AG10803 (cell line): ENCODE data around the gene TJAP1.

Source experiments
- DNase-seq: peaks from one replicate; pipeline ENCODE4 v3.0.0; 2010; ENCODE audit warnings: low read depth
- H3K4me3 ChIP-seq: 2 replicates; pipeline ENCODE4 v1.5.1; 2011; ENCODE audit warnings: mild to moderate bottlenecking, low read length, control low read depth
- TF ChIP-seq, protein P1 (sequence below): conservative IDR thresholded peaks from 2 replicates; pipeline ENCODE4 v1.5.1; 2011; ENCODE audit warnings: mild to moderate bottlenecking, low read length, control low read depth, inconsistent platforms

Gene TJAP1

DNA sequence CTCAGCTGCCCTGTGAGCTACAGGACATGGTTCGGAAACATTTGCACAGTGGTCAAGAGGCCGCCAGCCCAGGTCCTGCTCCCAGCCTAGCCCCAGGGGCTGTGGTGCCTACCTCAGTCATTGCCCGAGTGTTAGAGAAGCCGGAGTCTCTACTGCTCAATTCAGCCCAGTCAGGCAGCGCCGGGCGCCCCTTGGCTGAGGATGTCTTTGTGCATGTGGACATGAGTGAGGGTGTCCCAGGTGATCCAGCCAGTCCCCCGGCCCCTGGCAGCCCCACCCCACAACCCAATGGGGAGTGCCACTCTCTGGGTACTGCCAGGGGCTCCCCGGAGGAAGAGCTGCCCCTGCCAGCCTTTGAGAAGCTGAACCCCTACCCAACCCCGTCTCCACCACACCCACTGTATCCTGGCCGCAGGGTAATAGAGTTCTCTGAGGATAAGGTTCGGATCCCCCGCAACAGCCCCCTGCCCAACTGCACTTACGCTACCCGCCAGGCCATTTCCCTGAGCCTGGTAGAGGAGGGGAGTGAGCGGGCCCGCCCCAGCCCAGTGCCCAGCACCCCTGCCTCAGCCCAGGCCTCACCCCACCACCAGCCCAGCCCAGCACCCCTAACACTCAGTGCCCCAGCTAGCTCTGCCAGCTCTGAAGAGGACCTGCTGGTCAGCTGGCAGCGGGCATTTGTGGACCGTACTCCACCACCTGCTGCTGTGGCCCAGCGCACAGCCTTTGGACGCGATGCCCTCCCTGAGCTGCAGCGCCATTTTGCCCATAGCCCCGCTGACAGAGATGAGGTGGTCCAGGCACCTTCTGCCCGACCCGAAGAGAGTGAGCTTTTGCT is 27.6 kb downstream of the TJAP1 start:
- no peak overlapping the region for H3K4me3 ChIP-seq
- no peak for DNase-seq
- TF ChIP-seq, protein P1, sequence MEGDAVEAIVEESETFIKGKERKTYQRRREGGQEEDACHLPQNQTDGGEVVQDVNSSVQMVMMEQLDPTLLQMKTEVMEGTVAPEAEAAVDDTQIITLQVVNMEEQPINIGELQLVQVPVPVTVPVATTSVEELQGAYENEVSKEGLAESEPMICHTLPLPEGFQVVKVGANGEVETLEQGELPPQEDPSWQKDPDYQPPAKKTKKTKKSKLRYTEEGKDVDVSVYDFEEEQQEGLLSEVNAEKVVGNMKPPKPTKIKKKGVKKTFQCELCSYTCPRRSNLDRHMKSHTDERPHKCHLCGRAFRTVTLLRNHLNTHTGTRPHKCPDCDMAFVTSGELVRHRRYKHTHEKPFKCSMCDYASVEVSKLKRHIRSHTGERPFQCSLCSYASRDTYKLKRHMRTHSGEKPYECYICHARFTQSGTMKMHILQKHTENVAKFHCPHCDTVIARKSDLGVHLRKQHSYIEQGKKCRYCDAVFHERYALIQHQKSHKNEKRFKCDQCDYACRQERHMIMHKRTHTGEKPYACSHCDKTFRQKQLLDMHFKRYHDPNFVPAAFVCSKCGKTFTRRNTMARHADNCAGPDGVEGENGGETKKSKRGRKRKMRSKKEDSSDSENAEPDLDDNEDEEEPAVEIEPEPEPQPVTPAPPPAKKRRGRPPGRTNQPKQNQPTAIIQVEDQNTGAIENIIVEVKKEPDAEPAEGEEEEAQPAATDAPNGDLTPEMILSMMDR: no peak

DNA sequence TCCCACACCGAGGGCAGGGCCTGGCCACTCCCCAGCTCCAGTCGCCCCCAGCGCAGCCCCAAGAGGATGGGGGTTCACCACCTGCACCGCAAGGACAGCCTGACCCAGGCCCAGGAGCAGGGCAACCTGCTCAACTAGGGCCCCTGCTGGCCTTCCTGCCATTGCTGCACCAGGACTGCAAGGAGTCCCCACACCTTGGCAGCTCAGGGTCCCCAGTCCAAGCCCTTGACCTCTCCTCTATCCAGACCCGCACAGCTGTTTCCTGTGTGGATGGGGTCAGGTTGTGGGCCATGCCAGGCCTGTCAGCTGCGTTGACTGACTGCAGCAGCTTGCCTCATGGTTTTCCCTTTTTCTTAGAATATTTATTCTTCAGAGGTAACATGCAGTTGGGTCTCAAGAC is 28.3 kb downstream of the TJAP1 start:
- no peak for DNase-seq
- no peak overlapping the region for H3K4me3 ChIP-seq
- TF ChIP-seq, protein P1: no peak

DNA sequence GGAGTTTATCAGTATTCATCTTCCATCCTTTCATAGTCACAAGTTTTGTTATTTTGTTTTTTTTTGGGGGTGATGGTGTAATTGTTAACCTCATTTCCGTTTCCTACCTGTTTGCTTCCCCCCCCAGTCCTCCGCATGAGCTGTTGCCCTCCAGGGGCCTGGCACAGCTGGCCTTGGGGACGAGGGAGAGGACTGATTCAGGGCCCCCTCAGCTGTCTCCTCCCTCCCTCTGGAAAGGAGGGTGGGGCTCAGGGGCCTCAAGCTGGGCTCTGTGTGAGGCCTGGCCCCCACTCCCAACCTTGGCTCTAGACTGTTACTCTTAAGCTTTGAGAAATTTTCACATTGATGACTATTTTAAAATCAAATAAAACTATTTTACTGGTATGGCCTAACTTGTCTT is 28.8 kb downstream of the TJAP1 start:
- H3K4me3 ChIP-seq: no peak overlapping the region
- DNase-seq: no peak
- TF ChIP-seq, protein P1: no peak

DNA sequence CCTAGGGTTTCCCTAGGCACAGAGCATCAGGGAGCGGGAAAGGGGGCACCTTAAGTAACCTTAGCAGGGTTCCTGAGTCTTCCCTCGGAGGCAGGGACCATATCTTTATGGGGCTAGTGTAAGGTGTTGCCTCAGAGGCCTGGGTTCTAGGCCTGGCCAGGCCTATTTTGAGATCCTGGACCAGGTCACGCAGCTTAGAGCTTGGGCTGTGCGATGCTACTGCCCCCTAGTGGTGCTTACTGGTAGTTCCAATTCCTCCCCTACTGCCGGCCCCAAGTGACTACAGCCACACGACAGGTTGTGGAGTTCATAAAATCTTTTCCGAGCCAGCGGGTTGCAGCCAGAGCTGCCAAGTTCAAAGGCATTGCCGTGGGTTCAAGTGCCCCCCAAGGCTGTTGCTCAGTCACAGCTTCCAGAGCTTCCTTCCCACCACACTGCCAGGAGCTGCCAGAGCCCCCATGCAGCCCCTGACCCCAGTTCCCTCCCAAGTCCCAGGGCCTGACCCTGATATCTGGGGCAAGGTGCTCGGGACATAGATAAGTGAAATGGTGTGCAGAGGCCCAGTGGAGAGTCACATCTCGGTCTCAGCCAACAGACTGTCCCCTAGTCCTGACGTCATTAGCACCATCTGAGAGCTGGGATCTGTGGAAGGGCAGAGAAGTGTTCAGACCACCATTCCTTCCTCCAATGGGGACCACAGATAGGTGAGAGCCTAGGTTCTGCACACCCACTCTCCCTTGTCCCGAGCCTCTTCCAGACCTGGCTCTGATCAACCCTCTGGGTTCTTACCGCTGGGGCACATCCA is 29.5 kb downstream of the TJAP1 start:
- TF ChIP-seq, protein P1: peak; percentile 94
- no peak overlapping the region for H3K4me3 ChIP-seq
- peak; percentile 77 for DNase-seq

DNA sequence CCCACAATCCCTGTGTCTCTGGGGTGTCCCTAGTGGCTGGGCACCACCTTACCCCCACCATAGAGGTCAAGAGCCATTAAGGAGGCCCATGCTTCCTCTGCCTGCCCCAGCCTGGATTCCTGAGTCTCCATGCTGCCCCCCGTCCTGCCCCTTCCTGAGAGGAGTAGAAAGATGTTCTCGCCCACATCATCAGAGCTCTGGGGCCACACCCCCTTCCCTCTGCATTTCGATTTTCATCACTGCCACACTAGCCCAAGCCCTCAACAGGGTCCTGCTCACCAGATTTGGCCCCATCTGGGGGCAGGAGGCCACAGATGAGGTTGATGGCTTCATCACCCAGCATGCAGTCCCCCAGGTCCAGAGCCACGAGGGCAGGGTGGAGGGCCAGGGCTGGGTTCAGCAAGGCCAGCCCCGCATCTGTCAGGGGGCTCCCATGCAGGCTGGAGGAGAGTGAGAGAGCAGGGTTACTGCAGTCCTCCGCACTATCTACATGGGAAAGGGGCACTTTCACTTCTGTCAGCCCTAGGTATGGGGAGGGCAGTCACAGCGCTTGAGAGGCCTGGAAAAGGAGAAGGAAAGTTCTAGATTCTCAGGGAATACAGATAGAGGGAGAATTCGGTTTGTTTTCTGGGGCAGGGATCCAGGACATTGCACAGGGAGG is 31.2 kb downstream of the TJAP1 start:
- DNase-seq: no peak
- TF ChIP-seq, protein P1: no peak; the same call in 1 of the 2 replicates
- H3K4me3 ChIP-seq: no peak overlapping the region

DNA sequence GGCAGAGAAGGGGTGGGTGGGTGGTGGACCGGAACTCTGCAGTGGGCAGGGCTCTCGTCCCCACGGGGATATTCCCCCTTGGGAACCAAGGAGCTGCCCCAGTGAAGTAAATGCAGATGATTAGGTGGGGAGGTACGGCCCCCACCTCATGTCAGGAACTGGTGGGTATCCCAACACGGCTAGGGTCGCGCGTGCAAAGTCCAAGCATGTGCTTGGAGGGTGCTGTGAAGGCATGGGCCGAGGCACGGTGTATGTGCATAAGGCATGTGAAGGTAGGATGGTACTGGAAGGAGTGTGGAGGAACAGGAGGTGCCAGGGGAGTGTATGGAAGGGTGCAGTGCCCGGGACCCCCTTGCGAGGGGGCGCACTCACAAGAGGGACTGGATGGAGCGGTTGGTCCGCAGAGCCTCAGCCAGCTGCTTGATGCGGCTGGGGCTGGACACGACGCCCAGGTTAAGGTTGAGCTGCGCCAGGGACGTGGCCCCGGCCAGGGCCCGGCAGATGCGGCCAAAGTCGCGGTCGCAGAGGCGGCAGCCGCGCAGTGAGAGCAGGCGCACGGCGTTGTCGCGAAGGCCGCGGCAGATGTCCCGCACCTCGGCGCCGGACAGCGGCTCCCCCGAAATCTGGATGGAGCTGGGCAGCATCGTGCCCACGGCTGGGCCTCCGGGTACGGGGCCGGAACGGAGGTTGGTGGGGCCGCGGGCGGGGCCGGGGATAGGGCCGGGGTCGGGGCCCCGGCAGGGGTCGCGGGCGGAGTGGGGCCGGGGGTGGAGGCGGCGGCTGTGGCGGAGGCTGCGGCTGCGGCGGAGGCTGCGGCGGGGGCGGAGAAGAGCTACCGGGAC is 32.0 kb downstream of the TJAP1 start:
- TF ChIP-seq, protein P1: no peak
- peak overlapping the region; percentile 52 for H3K4me3 ChIP-seq
- DNase-seq: no peak
